IMR-90 (cell line): ENCODE results near the gene PPM1L. TPM values are rescaled to one million over a fixed set of nuclear protein-coding genes. Genes with fewer than 3 reads are reported as not detected.

Source experiments
- ATAC-seq: fragments of 200-7000 bp; cut with Tn5 transposase; 2 replicates; pipeline ENCODE4 v1.9.1; 2020; ENCODE audit warnings: low read depth, mild to moderate bottlenecking, moderate library complexity
- BruUV-seq: library from RNA; stranded (reverse); fragments of 400-500 nt; replicated peaks from 2 replicates; lab custom pipeline; 2021; lab: Mats Ljungman, UMichigan
- CTCF ChIA-PET: fragments of 300-600 bp; formaldehyde crosslinking; extraction: SDS; loops from one replicate; lab custom pipeline; 2021; ENCODE audit warnings: antibody characterized with exemption; lab: Yijun Ruan, JAX
- POLR2A ChIA-PET: fragments of 300-600 bp; sonication (Branson Sonifier 250); formaldehyde crosslinking; loops from one replicate; lab custom pipeline; 2022; ENCODE audit warnings: antibody characterized with exemption; ENCODE audit not compliant: unreplicated experiment; lab: Charles Lee
- DNase-seq: peaks from one replicate; pipeline ENCODE4 v3.0.0; 2013
- H2AFZ ChIP-seq: replicated peaks from 2 replicates; pipeline ENCODE3; 2013; ENCODE audit warnings: low read length, mild to moderate bottlenecking; ENCODE audit not compliant: poor library complexity
- H2AK5ac ChIP-seq: 2 replicates; pipeline ENCODE4 v1.6.1; 2013; ENCODE audit warnings: low read depth, low read length, inconsistent platforms
- H2AK9ac ChIP-seq: replicated peaks from 2 replicates; pipeline ENCODE3; 2013; ENCODE audit warnings: mild to moderate bottlenecking, low read depth, low read length, moderate library complexity; ENCODE audit not compliant: poor library complexity
- H2BK120ac ChIP-seq: 2 replicates; pipeline ENCODE4 v1.6.1; 2013; ENCODE audit warnings: low read depth, low read length, inconsistent platforms
- H2BK15ac ChIP-seq: 3 replicates; pipeline ENCODE4 v1.6.1; 2013; ENCODE audit warnings: low read depth, low read length, inconsistent platforms
- H2BK20ac ChIP-seq: 2 replicates; pipeline ENCODE4 v1.6.1; 2013; ENCODE audit warnings: low read depth, mild to moderate bottlenecking, inconsistent platforms, low read length, moderate library complexity
- H2BK5ac ChIP-seq: 2 replicates; pipeline ENCODE4 v1.6.1; 2013; ENCODE audit warnings: mild to moderate bottlenecking, low read depth, low read length, inconsistent platforms; ENCODE audit not compliant: poor library complexity, severe bottlenecking
- H3K14ac ChIP-seq: replicated peaks from 2 replicates; pipeline ENCODE4 v1.6.1; 2013; ENCODE audit warnings: low read depth, low read length, inconsistent platforms
- H3K18ac ChIP-seq: 2 replicates; pipeline ENCODE4 v1.6.1; 2013; ENCODE audit warnings: low read depth, low read length, control low read depth
- H3K23ac ChIP-seq: 2 replicates; pipeline ENCODE4 v1.6.1; 2013; ENCODE audit warnings: low read depth, low read length, inconsistent platforms
- H3K27ac ChIP-seq: 2 replicates; pipeline ENCODE4 v1.5.1; 2013; ENCODE audit warnings: mild to moderate bottlenecking, control low read depth, low read length; ENCODE audit not compliant: insufficient read depth
- H3K27me3 ChIP-seq: 2 replicates; pipeline ENCODE4 v1.6.1; 2013; ENCODE audit warnings: low read length; ENCODE audit not compliant: control insufficient read depth, insufficient read depth
- H3K36me3 ChIP-seq: 2 replicates; pipeline ENCODE4 v1.6.1; 2013; ENCODE audit warnings: low read length, mixed read lengths; ENCODE audit not compliant: control insufficient read depth, insufficient read depth
- H3K4ac ChIP-seq: 2 replicates; pipeline ENCODE4 v1.6.1; 2013; ENCODE audit warnings: low read depth, low read length, inconsistent platforms
- H3K4me1 ChIP-seq: 2 replicates; pipeline ENCODE4 v1.6.1; 2013; ENCODE audit warnings: low read length, mixed read lengths; ENCODE audit not compliant: control insufficient read depth, insufficient read depth
- H3K4me2 ChIP-seq: 2 replicates; pipeline ENCODE4 v1.6.1; 2013; ENCODE audit warnings: low read depth, mild to moderate bottlenecking, control low read depth, low read length, moderate library complexity
- H3K4me3 ChIP-seq: 2 replicates; pipeline ENCODE4 v1.5.1; 2013; ENCODE audit warnings: low read depth, mild to moderate bottlenecking, control low read depth, low read length, moderate library complexity; ENCODE audit not compliant: insufficient read depth
- H3K56ac ChIP-seq: 2 replicates; pipeline ENCODE4 v1.6.1; 2013; ENCODE audit warnings: low read length, inconsistent platforms; ENCODE audit not compliant: insufficient read depth; ENCODE audit errors: extremely low read depth
- H3K79me1 ChIP-seq, 2 experiments: 2 replicates each; pipeline ENCODE4 v1.6.1; 2013; ENCODE audit warnings: low read length in 2 of 2, inconsistent platforms in 1 of 2, low read depth in 1 of 2
- H3K9ac ChIP-seq: 2 replicates; pipeline ENCODE4 v1.6.1; 2013; ENCODE audit warnings: low read depth, low read length, control low read depth
- H3K9me1 ChIP-seq: 2 replicates; pipeline ENCODE4 v1.6.1; 2013; ENCODE audit warnings: low read length, inconsistent platforms; ENCODE audit not compliant: insufficient read depth
- H3K9me3 ChIP-seq: 2 replicates; pipeline ENCODE4 v1.6.1; 2013; ENCODE audit warnings: low read length; ENCODE audit not compliant: control insufficient read depth, insufficient read depth
- H4K20me1 ChIP-seq: 2 replicates; pipeline ENCODE4 v1.6.1; 2013; ENCODE audit warnings: low read length, inconsistent platforms; ENCODE audit not compliant: insufficient read depth
- H4K5ac ChIP-seq: 2 replicates; pipeline ENCODE4 v1.6.1; 2013; ENCODE audit warnings: mild to moderate bottlenecking, low read depth, low read length, control low read depth
- H4K8ac ChIP-seq, 2 experiments: 2 replicates each; pipeline ENCODE4 v1.6.1; 2013; ENCODE audit warnings: low read depth in 2 of 2, low read length in 2 of 2, control low read depth in 1 of 2, inconsistent platforms in 1 of 2
- H4K91ac ChIP-seq: 2 replicates; pipeline ENCODE4 v1.6.1; 2013; ENCODE audit warnings: low read depth, low read length, inconsistent platforms; ENCODE audit not compliant: insufficient read depth
- CHD1 ChIP-seq: IDR thresholded peaks from 2 replicates; pipeline ENCODE4 v1.6.1; 2012; ENCODE audit warnings: low read depth, low read length, improper control_type of control experiment
- MAZ ChIP-seq: IDR thresholded peaks from 2 replicates; pipeline ENCODE4 v1.6.1; 2012; ENCODE audit warnings: low read depth, mild to moderate bottlenecking, low read length, improper control_type of control experiment, moderate library complexity, borderline replicate concordance
- MXI1 ChIP-seq: IDR thresholded peaks from 2 replicates; pipeline ENCODE4 v1.6.1; 2012; ENCODE audit warnings: low read depth, mild to moderate bottlenecking, low read length, moderate library complexity, borderline replicate concordance
- NFE2L2 ChIP-seq: fragments of 150-350 bp; IDR thresholded peaks from 2 replicates; pipeline ENCODE4 v1.6.1; 2016; ENCODE audit warnings: low read depth, mild to moderate bottlenecking, low read length
- POLR2A ChIP-seq: IDR thresholded peaks from 2 replicates; pipeline ENCODE4 v1.6.1; 2012; ENCODE audit warnings: mild to moderate bottlenecking, low read depth, low read length
- RAD21 ChIP-seq: IDR thresholded peaks from 2 replicates; pipeline ENCODE4 v1.6.1; 2012; ENCODE audit warnings: low read length, improper control_type of control experiment
- RCOR1 ChIP-seq: IDR thresholded peaks from 2 replicates; pipeline ENCODE4 v1.6.1; 2012; ENCODE audit warnings: mild to moderate bottlenecking, low read length, improper control_type of control experiment; ENCODE audit not compliant: insufficient replicate concordance
- RFX5 ChIP-seq: IDR thresholded peaks from 2 replicates; pipeline ENCODE4 v1.8.0; 2012; ENCODE audit warnings: low read depth, mild to moderate bottlenecking, low read length, moderate library complexity
- SMC3 ChIP-seq: fragments of 150-350 bp; IDR thresholded peaks from 2 replicates; pipeline ENCODE4 v1.6.1; 2016; ENCODE audit warnings: low read depth, mild to moderate bottlenecking, antibody characterized with exemption, low read length, moderate library complexity
- WGBS, 2 experiments: methylation state at CpG; one replicate each; pipeline versions ENCODE4 v1.1.5 to v1.1.7; 2013; ENCODE audit warnings: missing lambda C conversion rate in 2 of 2; ENCODE audit not compliant: insufficient read length in 1 of 2; ENCODE audit errors: extremely low coverage in 2 of 2; 5-methylcytosine and 5-hydroxymethylcytosine counted together
- dilution Hi-C: fragments of 300-500 bp; cut with HindIII; formaldehyde crosslinking; loops from one replicate; pipeline ENCODE4 v1.14.3; 2018; ENCODE audit warnings: low sequenced_read_pairs; ENCODE audit not compliant: unreplicated experiment
- in situ Hi-C: fragments of 300-500 bp; cut with MboI; formaldehyde crosslinking; loops from 3 replicates; pipeline ENCODE4 v1.14.3; 2019; ENCODE audit warnings: low sequenced_read_pairs, inconsistent platforms, mixed read lengths
- intact Hi-C: fragments of 100-400 bp; cut with micrococcal nuclease; formaldehyde crosslinking; loops from 2 replicates; pipeline ENCODE4 v1.10.0; 2022
- polyA plus RNA-seq, 3 experiments: library from polyadenylated mRNA; depleted of rRNA; stranded (reverse); fragments of >200 nt; gene quantifications; 2 replicates each; pipeline ENCODE4 v1.2.3, GENCODE V29; 2012; ENCODE audit warnings: low replicate concordance in 1 of 3
- total RNA-seq: library from RNA; depleted of rRNA; stranded (reverse); fragments of >200 nt; gene quantifications from 2 replicates; pipeline ENCODE4 v1.2.3, GENCODE V29; 2012
- TF ChIP-seq, protein P1 (sequence below): conservative IDR thresholded peaks from 2 replicates; pipeline ENCODE4 v1.5.1; 2012; ENCODE audit warnings: mild to moderate bottlenecking, low read depth, low read length, improper control_type of control experiment

The PPM1L gene
- total and polyA plus RNA-seq, 2 of the 4 experiments (the other 2 are of a cell fraction): 0.14 to 0.18 TPM

DNA sequence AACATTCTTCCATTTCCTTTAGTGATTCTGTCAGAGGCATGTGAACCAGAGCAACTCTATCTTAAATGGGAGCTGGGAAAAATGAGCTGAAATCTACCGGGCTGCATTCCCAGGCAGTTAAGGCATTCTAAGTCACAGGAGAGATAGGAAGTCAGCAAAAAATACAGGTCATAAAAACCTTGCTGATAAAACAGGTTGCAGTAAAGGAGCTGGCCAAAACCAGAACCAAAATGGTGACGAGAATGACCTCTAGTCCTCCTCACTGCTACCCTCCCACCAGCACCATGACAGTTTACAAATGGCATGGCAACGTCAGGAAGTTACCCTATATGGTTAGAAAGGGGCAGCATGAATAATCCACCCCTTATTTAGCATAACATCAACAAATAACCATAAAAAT, 282.7 kb downstream of the PPM1L start:
- Histone ChIP-seq H4K5ac (no peak overlapping the region), H3K27me3 (no peaks in the 10 kb centered on the region), H3K27ac (no peak overlapping the region), H4K8ac (no peak overlapping the region), H2BK20ac (no peak overlapping the region), H3K18ac (no peak overlapping the region), H2AK9ac (no peak overlapping the region), H4K20me1 (no peaks in the 10 kb centered on the region), H3K4ac (no peak overlapping the region), H3K79me1 (no peaks in the 10 kb centered on the region), H4K91ac (no peak overlapping the region), H3K9me3 (no peaks in the 10 kb centered on the region), H3K14ac (no peak overlapping the region), H3K4me2 (no peak overlapping the region), H3K9me1 (no peaks in the 10 kb centered on the region), H2BK15ac (no peak overlapping the region), H3K36me3 (no peaks in the 10 kb centered on the region), H3K4me3 (no peak overlapping the region), H3K56ac (no peak overlapping the region), H3K9ac (no peak overlapping the region), H3K4me1 (no peaks in the 10 kb centered on the region), H2BK120ac (no peak overlapping the region), H2BK5ac (no peak overlapping the region), H3K23ac (no peak overlapping the region), H2AK5ac (no peak overlapping the region), H2AFZ (no peak overlapping the region)
- no peak for ATAC-seq
- BruUV-seq: no TSS peak
- intact Hi-C loops: no loop called here
- WGBS, 2 experiments: no CpG with 5 or more reads among the region's 3 CpGs
- in situ Hi-C loops: no loop called here
- dilution Hi-C loops: no loop called here
- POLR2A ChIA-PET: no interaction called here
- DNase-seq: no peak
- CTCF ChIA-PET: interaction anchor here (0.6 kb wide), 1 partner anchor 236 kb away, joined by 3 read pairs; no protein-coding TSS in a partner anchor
- TF ChIP-seq, protein P1, sequence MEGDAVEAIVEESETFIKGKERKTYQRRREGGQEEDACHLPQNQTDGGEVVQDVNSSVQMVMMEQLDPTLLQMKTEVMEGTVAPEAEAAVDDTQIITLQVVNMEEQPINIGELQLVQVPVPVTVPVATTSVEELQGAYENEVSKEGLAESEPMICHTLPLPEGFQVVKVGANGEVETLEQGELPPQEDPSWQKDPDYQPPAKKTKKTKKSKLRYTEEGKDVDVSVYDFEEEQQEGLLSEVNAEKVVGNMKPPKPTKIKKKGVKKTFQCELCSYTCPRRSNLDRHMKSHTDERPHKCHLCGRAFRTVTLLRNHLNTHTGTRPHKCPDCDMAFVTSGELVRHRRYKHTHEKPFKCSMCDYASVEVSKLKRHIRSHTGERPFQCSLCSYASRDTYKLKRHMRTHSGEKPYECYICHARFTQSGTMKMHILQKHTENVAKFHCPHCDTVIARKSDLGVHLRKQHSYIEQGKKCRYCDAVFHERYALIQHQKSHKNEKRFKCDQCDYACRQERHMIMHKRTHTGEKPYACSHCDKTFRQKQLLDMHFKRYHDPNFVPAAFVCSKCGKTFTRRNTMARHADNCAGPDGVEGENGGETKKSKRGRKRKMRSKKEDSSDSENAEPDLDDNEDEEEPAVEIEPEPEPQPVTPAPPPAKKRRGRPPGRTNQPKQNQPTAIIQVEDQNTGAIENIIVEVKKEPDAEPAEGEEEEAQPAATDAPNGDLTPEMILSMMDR: no peak
- TF ChIP-seq RAD21 (no peak), MXI1 (no peak), POLR2A (no peak), RFX5 (no peak), SMC3 (no peak), NFE2L2 (no peak), CHD1 (no peak), MAZ (no peak), RCOR1 (no peak)
